DND-41 (cell line): ENCODE results near the gene COL4A6.

ENCODE experiments used
- ATAC-seq: fragments of 200-7000 bp; cut with Tn5 transposase; 3 replicates; pipeline ENCODE4 v1.9.1; 2021; ENCODE audit warnings: low read depth; ENCODE audit not compliant: insufficient read depth
- DNase-seq: peaks from one replicate; pipeline ENCODE4 v3.0.0-alpha.2; 2020
- H2AFZ ChIP-seq: 2 replicates; pipeline ENCODE4 v1.6.0; 2012; ENCODE audit warnings: low read depth, low read length
- H3K27ac ChIP-seq: 2 replicates; pipeline ENCODE4 v1.5.1; 2012; ENCODE audit warnings: low read length, inconsistent platforms
- H3K27me3 ChIP-seq: fragments of 200-600 bp; sonication (generic); 2 replicates; pipeline ENCODE4 v1.6.0; 2012; ENCODE audit warnings: low read length, mild to moderate bottlenecking, inconsistent platforms; ENCODE audit not compliant: insufficient read depth, poor library complexity
- H3K36me3 ChIP-seq: 2 replicates; pipeline ENCODE4 v1.5.1; 2012; ENCODE audit warnings: low read length, inconsistent platforms; ENCODE audit not compliant: insufficient read depth
- H3K4me1 ChIP-seq: 2 replicates; pipeline ENCODE4 v1.5.1; 2012; ENCODE audit warnings: mild to moderate bottlenecking, low read length; ENCODE audit not compliant: insufficient read depth
- H3K4me2 ChIP-seq: 2 replicates; pipeline ENCODE4 v1.6.0; 2012; ENCODE audit warnings: mild to moderate bottlenecking, moderate library complexity, low read length, inconsistent platforms; ENCODE audit not compliant: insufficient read depth
- H3K4me3 ChIP-seq, 2 experiments: fragments of 200-600 bp in 1 of 2; shearing (Covaris generic) in 1 of 2; 2 replicates each; pipeline ENCODE4 v1.5.1; 2012 to 2016; ENCODE audit warnings: inconsistent platforms in 2 of 2, low read length in 2 of 2, mild to moderate bottlenecking in 2 of 2, low read depth in 1 of 2, moderate library complexity in 1 of 2
- H3K79me2 ChIP-seq: 2 replicates; pipeline ENCODE4 v1.6.0; 2012; ENCODE audit warnings: low read length, inconsistent platforms; ENCODE audit not compliant: insufficient read depth
- H3K9ac ChIP-seq: 2 replicates; pipeline ENCODE4 v1.6.0; 2012; ENCODE audit warnings: low read depth, mild to moderate bottlenecking, inconsistent platforms, low read length, moderate library complexity
- H3K9me3 ChIP-seq: 2 replicates; pipeline ENCODE4 v1.5.1; 2012; ENCODE audit warnings: low read length, moderate library complexity, mild to moderate bottlenecking, inconsistent platforms; ENCODE audit not compliant: insufficient read depth, severe bottlenecking
- H4K20me1 ChIP-seq: 2 replicates; pipeline ENCODE4 v1.6.0; 2012; ENCODE audit warnings: low read length; ENCODE audit not compliant: insufficient read depth
- CTCF ChIP-seq: IDR thresholded peaks from 2 replicates; pipeline ENCODE4 v1.5.1; 2012; ENCODE audit warnings: borderline replicate concordance, low read length, moderate library complexity, mild to moderate bottlenecking; ENCODE audit not compliant: poor library complexity, severe bottlenecking; ENCODE audit errors: extremely low read depth
- EZH2 ChIP-seq: IDR thresholded peaks from 3 replicates; pipeline ENCODE4 v1.6.1; 2012; ENCODE audit warnings: borderline replicate concordance, low read depth, mild to moderate bottlenecking, moderate library complexity, low read length, inconsistent platforms; ENCODE audit not compliant: severe bottlenecking

Gene COL4A6

GRCh38 chrX:108473979-108474378 lies 35.8 kb upstream of the COL4A6 start:
- Histone ChIP-seq H3K79me2 (no peaks in the 10 kb centered on the region), H3K27me3 (no peaks in the 10 kb centered on the region), H3K9me3 (no peaks in the 10 kb centered on the region), H3K36me3 (no peaks in the 10 kb centered on the region), H3K4me1 (no peaks in the 10 kb centered on the region), H4K20me1 (no peaks in the 10 kb centered on the region), H3K9ac (no peak overlapping the region), H3K4me2 (no peak overlapping the region), H3K27ac (no peak overlapping the region), H2AFZ (no peak overlapping the region), H3K4me3 (no peak overlapping the region)
- no peak for TF ChIP-seq CTCF
- TF ChIP-seq EZH2 = no peak
- no peak for ATAC-seq
- no peak for DNase-seq

GRCh38 chrX:108468486-108468885 lies 30.3 kb upstream of the COL4A6 start:
- no peaks in the 10 kb centered on the region for H4K20me1 ChIP-seq
- no peak overlapping the region for H3K4me2 ChIP-seq
- H3K27me3 ChIP-seq = no peaks in the 10 kb centered on the region
- no peak overlapping the region for H2AFZ ChIP-seq
- H3K4me1 ChIP-seq = no peaks in the 10 kb centered on the region
- H3K27ac ChIP-seq = no peak overlapping the region
- H3K9ac ChIP-seq = no peak overlapping the region
- no peak for DNase-seq
- TF ChIP-seq EZH2 (no peak), CTCF (no peak)
- H3K9me3 ChIP-seq = no peaks in the 10 kb centered on the region
- no peak for ATAC-seq
- H3K36me3 ChIP-seq = no peaks in the 10 kb centered on the region
- H3K79me2 ChIP-seq = no peaks in the 10 kb centered on the region
- no peak overlapping the region for H3K4me3 ChIP-seq

GRCh38 chrX:108464604-108465003 lies 26.4 kb upstream of the COL4A6 start:
- H4K20me1 ChIP-seq = no peaks in the 10 kb centered on the region
- H3K4me3 ChIP-seq = no peak overlapping the region
- H3K4me1 ChIP-seq = no peaks in the 10 kb centered on the region
- H3K9ac ChIP-seq = no peak overlapping the region
- no peak for ATAC-seq
- DNase-seq = no peak
- no peak overlapping the region for H3K4me2 ChIP-seq
- H3K27ac ChIP-seq = no peak overlapping the region
- no peaks in the 10 kb centered on the region for H3K79me2 ChIP-seq
- no peaks in the 10 kb centered on the region for H3K9me3 ChIP-seq
- no peak overlapping the region for H2AFZ ChIP-seq
- no peaks in the 10 kb centered on the region for H3K27me3 ChIP-seq
- TF ChIP-seq EZH2 (no peak), CTCF (no peak)
- H3K36me3 ChIP-seq = no peaks in the 10 kb centered on the region

GRCh38 chrX:108456971-108457477 lies 18.8 kb upstream of the COL4A6 start:
- Histone ChIP-seq H4K20me1 (no peaks in the 10 kb centered on the region), H3K4me2 (no peak overlapping the region), H3K4me1 (no peaks in the 10 kb centered on the region), H3K27ac (no peak overlapping the region), H3K9me3 (no peaks in the 10 kb centered on the region), H3K79me2 (no peaks in the 10 kb centered on the region), H2AFZ (no peak overlapping the region), H3K9ac (no peak overlapping the region), H3K36me3 (no peaks in the 10 kb centered on the region), H3K4me3 (no peak overlapping the region), H3K27me3 (no peaks in the 10 kb centered on the region)
- ATAC-seq (no peak), DNase-seq (no peak)
- TF ChIP-seq CTCF = no peak
- TF ChIP-seq EZH2 = no peak
